Measurements from ENCODE around the gene WNK1.

Gene WNK1

DNA sequence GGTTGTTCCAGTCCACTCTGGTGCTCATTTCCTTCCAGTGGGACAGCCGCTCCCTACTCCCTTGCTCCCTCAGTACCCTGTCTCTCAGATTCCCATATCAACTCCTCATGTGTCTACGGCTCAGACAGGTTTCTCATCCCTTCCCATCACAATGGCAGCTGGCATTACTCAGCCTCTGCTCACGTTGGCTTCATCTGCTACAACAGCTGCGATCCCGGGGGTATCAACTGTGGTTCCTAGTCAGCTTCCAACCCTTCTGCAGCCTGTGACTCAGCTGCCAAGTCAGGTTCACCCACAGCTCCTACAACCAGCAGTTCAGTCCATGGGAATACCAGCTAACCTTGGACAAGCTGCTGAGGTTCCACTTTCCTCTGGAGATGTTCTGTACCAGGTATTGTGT is 127.3 kb downstream of the WNK1 start:
- DNase-seq (ENCODE audit: extremely low read depth, low read depth): no peak

DNA sequence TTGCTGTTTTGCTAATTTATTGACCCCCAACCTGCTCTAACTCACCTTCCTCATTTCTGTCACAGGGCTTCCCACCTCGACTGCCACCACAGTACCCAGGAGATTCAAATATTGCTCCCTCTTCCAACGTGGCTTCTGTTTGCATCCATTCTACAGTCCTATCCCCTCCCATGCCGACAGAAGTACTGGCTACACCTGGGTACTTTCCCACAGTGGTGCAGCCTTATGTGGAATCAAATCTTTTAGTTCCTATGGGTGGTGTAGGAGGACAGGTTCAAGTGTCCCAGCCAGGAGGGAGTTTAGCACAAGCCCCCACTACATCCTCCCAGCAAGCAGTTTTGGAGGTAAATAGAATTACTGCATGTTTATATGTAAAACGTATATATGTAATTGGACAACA is 128.3 kb downstream of the WNK1 start:
- no peak for DNase-seq (ENCODE audit: extremely low read depth, low read depth)
- no peak overlapping the region for H3K4me3 ChIP-seq (replicated peaks; ENCODE audit: low read depth, low read length)
- TF ChIP-seq, protein P1, sequence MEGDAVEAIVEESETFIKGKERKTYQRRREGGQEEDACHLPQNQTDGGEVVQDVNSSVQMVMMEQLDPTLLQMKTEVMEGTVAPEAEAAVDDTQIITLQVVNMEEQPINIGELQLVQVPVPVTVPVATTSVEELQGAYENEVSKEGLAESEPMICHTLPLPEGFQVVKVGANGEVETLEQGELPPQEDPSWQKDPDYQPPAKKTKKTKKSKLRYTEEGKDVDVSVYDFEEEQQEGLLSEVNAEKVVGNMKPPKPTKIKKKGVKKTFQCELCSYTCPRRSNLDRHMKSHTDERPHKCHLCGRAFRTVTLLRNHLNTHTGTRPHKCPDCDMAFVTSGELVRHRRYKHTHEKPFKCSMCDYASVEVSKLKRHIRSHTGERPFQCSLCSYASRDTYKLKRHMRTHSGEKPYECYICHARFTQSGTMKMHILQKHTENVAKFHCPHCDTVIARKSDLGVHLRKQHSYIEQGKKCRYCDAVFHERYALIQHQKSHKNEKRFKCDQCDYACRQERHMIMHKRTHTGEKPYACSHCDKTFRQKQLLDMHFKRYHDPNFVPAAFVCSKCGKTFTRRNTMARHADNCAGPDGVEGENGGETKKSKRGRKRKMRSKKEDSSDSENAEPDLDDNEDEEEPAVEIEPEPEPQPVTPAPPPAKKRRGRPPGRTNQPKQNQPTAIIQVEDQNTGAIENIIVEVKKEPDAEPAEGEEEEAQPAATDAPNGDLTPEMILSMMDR (IDR thresholded peaks at IDR 0.05; ENCODE audit: low read depth, low read length, missing control alignments): no peak

More for the DNA sequence above, 127.3 kb downstream of the WNK1 start:
- TF ChIP-seq, protein P1 (IDR thresholded peaks at IDR 0.05; ENCODE audit: low read depth, low read length, missing control alignments): no peak
- no peak overlapping the region for H3K4me3 ChIP-seq (replicated peaks; ENCODE audit: low read depth, low read length)

DNA sequence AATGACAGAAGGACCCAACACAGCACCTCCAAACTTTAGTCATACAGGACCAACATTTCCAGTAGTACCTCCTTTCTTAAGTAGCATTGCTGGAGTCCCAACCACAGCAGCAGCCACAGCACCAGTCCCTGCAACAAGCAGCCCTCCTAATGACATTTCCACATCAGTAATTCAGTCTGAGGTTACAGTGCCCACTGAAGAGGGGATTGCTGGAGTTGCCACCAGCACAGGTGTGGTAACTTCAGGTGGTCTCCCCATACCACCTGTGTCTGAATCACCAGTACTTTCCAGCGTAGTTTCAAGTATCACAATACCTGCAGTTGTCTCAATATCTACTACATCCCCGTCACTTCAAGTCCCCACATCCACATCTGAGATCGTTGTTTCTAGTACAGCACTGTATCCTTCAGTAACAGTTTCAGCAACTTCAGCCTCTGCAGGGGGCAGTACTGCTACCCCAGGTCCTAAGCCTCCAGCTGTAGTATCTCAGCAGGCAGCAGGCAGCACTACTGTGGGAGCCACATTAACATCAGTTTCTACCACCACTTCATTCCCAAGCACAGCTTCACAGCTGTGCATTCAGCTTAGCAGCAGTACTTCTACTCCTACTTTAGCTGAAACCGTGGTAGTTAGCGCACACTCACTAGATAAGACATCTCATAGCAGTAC is 132.5 kb downstream of the WNK1 start:
- DNase-seq (ENCODE audit: extremely low read depth, low read depth): no peak
- H3K4me3 ChIP-seq (replicated peaks; ENCODE audit: low read depth, low read length): no peak overlapping the region
- TF ChIP-seq, protein P1 (IDR thresholded peaks at IDR 0.05; ENCODE audit: low read depth, low read length, missing control alignments): no peak

DNA sequence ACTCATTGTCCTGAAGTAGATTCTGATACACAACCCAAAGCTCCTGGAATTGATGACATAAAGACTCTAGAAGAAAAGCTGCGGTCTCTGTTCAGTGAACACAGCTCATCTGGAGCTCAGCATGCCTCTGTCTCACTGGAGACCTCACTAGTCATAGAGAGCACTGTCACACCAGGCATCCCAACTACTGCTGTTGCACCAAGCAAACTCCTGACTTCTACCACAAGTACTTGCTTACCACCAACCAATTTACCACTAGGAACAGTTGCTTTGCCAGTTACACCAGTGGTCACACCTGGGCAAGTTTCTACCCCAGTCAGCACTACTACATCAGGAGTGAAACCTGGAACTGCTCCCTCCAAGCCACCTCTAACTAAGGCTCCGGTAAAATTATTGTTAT is 133.3 kb downstream of the WNK1 start:
- TF ChIP-seq, protein P1 (IDR thresholded peaks at IDR 0.05; ENCODE audit: low read depth, low read length, missing control alignments): no peak
- no peak for DNase-seq (ENCODE audit: extremely low read depth, low read depth)

DNA sequence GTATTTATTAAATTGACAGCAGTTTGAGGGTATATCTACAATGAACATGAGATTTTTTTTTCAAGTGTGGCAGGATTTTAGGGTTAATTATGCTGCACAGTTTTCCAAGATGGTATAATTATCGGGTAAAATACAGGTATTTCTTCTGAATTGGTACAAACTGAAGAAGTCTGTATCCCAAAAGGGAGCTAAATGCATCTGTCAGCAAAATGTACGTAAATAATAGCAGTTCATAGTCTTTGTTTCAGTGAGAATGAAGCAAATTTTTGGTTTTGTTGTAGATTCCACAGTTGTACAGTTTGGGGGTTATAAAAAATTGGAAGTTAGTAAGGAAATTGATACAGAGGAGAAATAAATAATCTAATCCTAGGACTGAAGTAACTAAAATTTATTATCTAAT is 133.8 kb downstream of the WNK1 start:
- DNase-seq (ENCODE audit: extremely low read depth, low read depth): no peak
- TF ChIP-seq, protein P1 (IDR thresholded peaks at IDR 0.05; ENCODE audit: low read depth, low read length, missing control alignments): no peak
- H3K4me3 ChIP-seq (replicated peaks; ENCODE audit: low read depth, low read length): no peak overlapping the region

More for the DNA sequence above, 133.3 kb downstream of the WNK1 start:
- no peak overlapping the region for H3K4me3 ChIP-seq (replicated peaks; ENCODE audit: low read depth, low read length)

DNA sequence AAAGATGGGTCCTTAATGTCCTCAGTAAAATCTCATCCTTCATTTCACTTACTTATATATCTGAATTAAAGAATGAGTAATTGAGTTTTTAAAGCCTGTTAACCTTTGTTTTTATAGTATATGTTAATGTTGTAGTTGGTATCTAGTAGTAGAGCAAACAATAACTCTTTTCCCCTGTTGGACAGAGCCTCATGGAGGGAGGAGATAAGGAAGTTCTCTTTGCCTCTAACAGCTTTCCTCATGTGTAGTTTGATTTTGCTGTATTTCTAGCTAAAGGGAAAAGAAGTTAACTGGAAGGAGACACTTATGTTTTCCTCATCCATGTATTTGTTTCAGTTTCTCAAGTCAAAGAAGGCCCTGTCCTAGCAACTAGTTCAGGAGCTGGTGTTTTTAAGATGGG is 141.8 kb downstream of the WNK1 start:
- no peak for DNase-seq (ENCODE audit: extremely low read depth, low read depth)
- TF ChIP-seq, protein P1 (IDR thresholded peaks at IDR 0.05; ENCODE audit: low read depth, low read length, missing control alignments): no peak
- H3K4me3 ChIP-seq (replicated peaks; ENCODE audit: low read depth, low read length): no peak overlapping the region

DNA sequence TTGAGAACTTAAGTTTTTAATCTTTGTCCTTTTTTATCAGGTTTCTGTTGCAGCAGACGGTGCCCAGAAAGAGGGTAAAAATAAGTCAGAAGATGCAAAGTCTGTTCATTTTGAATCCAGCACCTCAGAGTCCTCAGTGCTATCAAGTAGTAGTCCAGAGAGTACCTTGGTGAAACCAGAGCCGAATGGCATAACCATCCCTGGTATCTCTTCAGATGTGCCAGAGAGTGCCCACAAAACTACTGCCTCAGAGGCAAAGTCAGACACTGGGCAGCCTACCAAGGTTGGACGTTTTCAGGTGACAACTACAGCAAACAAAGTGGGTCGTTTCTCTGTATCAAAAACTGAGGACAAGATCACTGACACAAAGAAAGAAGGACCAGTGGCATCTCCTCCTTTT is 143.7 kb downstream of the WNK1 start:
- H3K4me3 ChIP-seq (replicated peaks; ENCODE audit: low read depth, low read length): no peak overlapping the region

More for the DNA sequence above, 143.7 kb downstream of the WNK1 start:
- DNase-seq (ENCODE audit: extremely low read depth, low read depth): no peak
- TF ChIP-seq, protein P1 (IDR thresholded peaks at IDR 0.05; ENCODE audit: low read depth, low read length, missing control alignments): no peak
